ENCODE results near the gene MIS12. TPM values are rescaled to one million over a fixed set of nuclear protein-coding genes. Genes with fewer than 3 reads are reported as not detected.

Gene MIS12
- total RNA-seq, 4 donors from 2014 or later = 5.6 to 19.1 (median 12.9) TPM

GRCh38 chr17:5511401-5512225, 25.2 kb downstream of the MIS12 start:
- no peaks in the 10 kb centered on the region for H3K9me3 ChIP-seq
- peak overlapping the region in 1 of 4 donors; percentile 46 for H3K27ac ChIP-seq
- H3K4me1 ChIP-seq = no peaks in the 10 kb centered on the region
- no peaks in the 10 kb centered on the region for H3K27me3 ChIP-seq
- H3K36me3 ChIP-seq = no peaks in the 10 kb centered on the region
- no peak for DNase-seq
- WGBS, 2 donors (ENCODE audit: low coverage in 1 of 2) = 67 to 100% methylated on average over 1 to 17 of the region's 17 CpGs
- TF ChIP-seq EP300 (IDR thresholded peaks at IDR 0.05; ENCODE audit: low read depth) (no peak), CTCF (IDR thresholded peaks at IDR 0.05) (no peak), POLR2AphosphoS5 (IDR thresholded peaks at IDR 0.05) (peak in 1 of 3 donors; percentile 27)
- in situ Hi-C loops (cut with MboI; ENCODE audit: low pct_ligation_motif_present in 1 of 4, low pct_unique_long_range_greater_than_20kb in 1 of 4, low sequenced_read_pairs in 3 of 4) = no loop called here
- H3K4me3 ChIP-seq = no peak overlapping the region
- intact Hi-C loops (cut with DNase I; ENCODE audit: low total_unique reads) = no loop called here

- WGBS, 2 donors (ENCODE audit: low coverage in 1 of 2) = 69 to 78% methylated on average over 5 to 7 of the region's 7 CpGs
- no peak for DNase-seq
- Histone ChIP-seq H3K27ac (no peak overlapping the region), H3K9me3 (no peaks in the 10 kb centered on the region), H3K27me3 (no peaks in the 10 kb centered on the region), H3K4me1 (no peaks in the 10 kb centered on the region), H3K36me3 (no peaks in the 10 kb centered on the region), H3K4me3 (no peak overlapping the region)
- in situ Hi-C loops (cut with MboI; ENCODE audit: low pct_ligation_motif_present in 1 of 4, low pct_unique_long_range_greater_than_20kb in 1 of 4, low sequenced_read_pairs in 3 of 4) = no loop called here
- intact Hi-C loops (cut with DNase I; ENCODE audit: low total_unique reads) = no loop called here
- no peak for TF ChIP-seq POLR2AphosphoS5 (IDR thresholded peaks at IDR 0.05)
- TF ChIP-seq POLR2A (IDR thresholded peaks at IDR 0.05) = no peak
- TF ChIP-seq CTCF (IDR thresholded peaks at IDR 0.05) = no peak
- TF ChIP-seq EP300 (IDR thresholded peaks at IDR 0.05; ENCODE audit: low read depth) = no peak
These were observed 27.3 kb downstream of the MIS12 start for GRCh38 chr17:5513628-5514027.

GRCh38 chr17:5514976-5515375, 28.6 kb downstream of the MIS12 start:
- Histone ChIP-seq H3K36me3 (no peaks in the 10 kb centered on the region), H3K4me3 (no peak overlapping the region), H3K27me3 (no peaks in the 10 kb centered on the region), H3K9me3 (no peaks in the 10 kb centered on the region), H3K4me1 (no peaks in the 10 kb centered on the region), H3K27ac (no peak overlapping the region)
- WGBS, 2 donors (ENCODE audit: low coverage in 1 of 2) = 95 to 97% methylated on average over 6 to 10 of the region's 10 CpGs
- TF ChIP-seq POLR2AphosphoS5 (IDR thresholded peaks at IDR 0.05) (no peak), EP300 (IDR thresholded peaks at IDR 0.05; ENCODE audit: low read depth) (no peak), CTCF (IDR thresholded peaks at IDR 0.05) (no peak), POLR2A (IDR thresholded peaks at IDR 0.05) (no peak)
- DNase-seq = no peak
- intact Hi-C loops (cut with DNase I; ENCODE audit: low total_unique reads) (no loop called here), in situ Hi-C loops (cut with MboI; ENCODE audit: low pct_ligation_motif_present in 1 of 4, low pct_unique_long_range_greater_than_20kb in 1 of 4, low sequenced_read_pairs in 3 of 4) (no loop called here)

- TF ChIP-seq POLR2AphosphoS5 (IDR thresholded peaks at IDR 0.05) = peak in 2 of 3 donors; percentile 14 to 29
- TF ChIP-seq EP300 (IDR thresholded peaks at IDR 0.05; ENCODE audit: low read depth) = no peak
- Histone ChIP-seq H3K27me3 (no peaks in the 10 kb centered on the region), H3K36me3 (no peaks in the 10 kb centered on the region), H3K4me1 (no peaks in the 10 kb centered on the region), H3K4me3 (no peak overlapping the region), H3K27ac (peak overlapping the region; percentile 37 to 60 (median 49)), H3K9me3 (no peaks in the 10 kb centered on the region)
- no peak for DNase-seq
- intact Hi-C loops (cut with DNase I; ENCODE audit: low total_unique reads) (no loop called here), in situ Hi-C loops (cut with MboI; ENCODE audit: low pct_ligation_motif_present in 1 of 4, low pct_unique_long_range_greater_than_20kb in 1 of 4, low sequenced_read_pairs in 3 of 4) (no loop called here)
- 53 to 61% methylated on average over 5 of the region's 5 CpGs for WGBS, 2 donors (ENCODE audit: low coverage in 1 of 2)
These were observed 29.9 kb downstream of the MIS12 start for GRCh38 chr17:5516060-5516792.

All from transverse colon (tissue), 4 donors.